GM08714 (cell line): ENCODE measurements around the gene LTBP1.

Experiments used
- H3K4me3 ChIP-seq: fragments of 200-500 bp; sonication (Bioruptor generic); 2 replicates; pipeline ENCODE4 v1.5.1; 2014; ENCODE audit warnings: mild to moderate bottlenecking, low read length, inconsistent platforms
- ZNF274 ChIP-seq: IDR thresholded peaks from 2 replicates; pipeline ENCODE4 v1.6.1; 2012; ENCODE audit warnings: mild to moderate bottlenecking, low read depth, low read length

LTBP1 gene

DNA sequence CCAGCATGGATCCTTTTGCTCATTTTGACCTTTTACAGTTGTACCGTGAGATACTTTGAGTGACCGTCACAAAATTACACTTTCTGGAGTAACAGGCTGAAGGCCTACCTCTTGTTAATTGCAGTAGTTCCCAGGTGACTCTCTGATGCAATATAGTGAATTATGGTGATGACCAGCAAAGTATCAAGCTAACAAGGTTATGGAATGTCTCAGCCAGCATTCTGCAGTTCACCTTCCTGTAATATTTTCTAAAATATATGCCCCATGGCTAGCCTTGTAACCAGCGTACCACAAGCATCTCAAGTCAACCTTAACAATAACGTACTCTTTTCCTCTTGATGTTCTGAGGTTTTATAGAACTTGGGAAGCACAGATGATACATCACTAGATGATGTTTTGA, 234.7 kb downstream of the LTBP1 start:
- no peak overlapping the region for H3K4me3 ChIP-seq
- no peak for TF ChIP-seq ZNF274

DNA sequence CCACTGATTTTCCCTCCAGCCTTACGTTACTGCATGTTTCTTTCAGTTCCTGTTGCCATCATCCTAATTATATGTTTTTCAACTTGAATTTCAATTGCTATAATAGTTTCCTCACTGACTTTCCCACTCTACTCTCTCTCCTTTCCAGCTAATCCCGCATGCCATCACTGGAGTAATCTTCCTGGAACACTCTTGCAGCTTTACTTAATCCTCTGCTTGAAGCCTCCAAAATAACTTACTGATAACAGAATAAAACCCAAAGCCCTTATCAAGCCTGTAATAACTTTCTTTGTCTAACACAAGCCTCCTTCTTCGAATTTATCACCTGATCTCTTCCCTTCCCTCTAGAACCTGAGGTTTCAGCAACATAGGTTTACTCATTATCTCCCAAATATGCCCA, 237.3 kb downstream of the LTBP1 start:
- TF ChIP-seq ZNF274: no peak
- no peak overlapping the region for H3K4me3 ChIP-seq

- no peak overlapping the region for H3K4me3 ChIP-seq
- TF ChIP-seq ZNF274: no peak
These were observed 240.2 kb downstream of the LTBP1 start for GRCh38 chr2:33186937-33187336.

DNA sequence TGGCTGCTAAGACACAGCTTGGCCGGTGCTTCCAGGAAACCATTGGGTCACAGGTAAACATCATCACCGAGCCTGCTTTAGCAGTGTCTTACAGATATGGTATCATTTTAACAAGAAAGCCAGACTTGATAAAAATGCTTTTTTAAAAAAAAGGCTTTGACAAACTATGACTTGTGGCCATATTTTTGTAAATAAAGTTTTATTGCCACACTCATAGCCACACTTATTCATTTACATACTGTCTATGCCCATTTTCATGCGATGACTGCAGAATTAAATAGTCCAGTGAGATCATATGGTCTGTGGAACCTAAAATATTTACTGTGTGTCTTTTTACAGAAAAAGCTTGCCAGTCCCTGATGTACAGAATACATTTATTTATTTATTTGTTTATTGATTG, 242.0 kb downstream of the LTBP1 start:
- H3K4me3 ChIP-seq: no peak overlapping the region
- TF ChIP-seq ZNF274: no peak

- TF ChIP-seq ZNF274: no peak
These were observed 243.7 kb downstream of the LTBP1 start for GRCh38 chr2:33190393-33190937.

DNA sequence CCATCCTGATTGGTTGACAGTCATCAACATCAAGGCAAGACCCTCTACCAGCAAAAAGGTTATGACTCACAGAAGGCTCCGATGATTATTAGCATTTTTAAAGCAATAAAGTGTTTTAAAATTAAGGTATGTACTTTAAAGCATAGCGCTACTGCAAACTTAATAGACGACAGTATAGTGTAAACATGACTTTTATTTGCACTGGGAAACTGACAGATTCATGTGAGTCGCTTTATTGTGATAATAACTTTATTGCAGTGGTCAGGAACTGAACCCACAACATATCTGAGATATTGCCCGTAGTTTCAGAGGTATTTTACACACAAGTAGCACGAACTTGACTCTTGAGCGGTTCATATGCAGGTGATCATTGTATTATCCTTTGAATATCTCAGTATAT, 249.1 kb downstream of the LTBP1 start:
- H3K4me3 ChIP-seq: no peak overlapping the region
- no peak for TF ChIP-seq ZNF274

More at GRCh38 chr2:33190393-33190937, 243.7 kb downstream of the LTBP1 start:
- no peak overlapping the region for H3K4me3 ChIP-seq

- TF ChIP-seq ZNF274: no peak
- H3K4me3 ChIP-seq: no peak overlapping the region
These were observed 249.9 kb downstream of the LTBP1 start for GRCh38 chr2:33196700-33197099.

DNA sequence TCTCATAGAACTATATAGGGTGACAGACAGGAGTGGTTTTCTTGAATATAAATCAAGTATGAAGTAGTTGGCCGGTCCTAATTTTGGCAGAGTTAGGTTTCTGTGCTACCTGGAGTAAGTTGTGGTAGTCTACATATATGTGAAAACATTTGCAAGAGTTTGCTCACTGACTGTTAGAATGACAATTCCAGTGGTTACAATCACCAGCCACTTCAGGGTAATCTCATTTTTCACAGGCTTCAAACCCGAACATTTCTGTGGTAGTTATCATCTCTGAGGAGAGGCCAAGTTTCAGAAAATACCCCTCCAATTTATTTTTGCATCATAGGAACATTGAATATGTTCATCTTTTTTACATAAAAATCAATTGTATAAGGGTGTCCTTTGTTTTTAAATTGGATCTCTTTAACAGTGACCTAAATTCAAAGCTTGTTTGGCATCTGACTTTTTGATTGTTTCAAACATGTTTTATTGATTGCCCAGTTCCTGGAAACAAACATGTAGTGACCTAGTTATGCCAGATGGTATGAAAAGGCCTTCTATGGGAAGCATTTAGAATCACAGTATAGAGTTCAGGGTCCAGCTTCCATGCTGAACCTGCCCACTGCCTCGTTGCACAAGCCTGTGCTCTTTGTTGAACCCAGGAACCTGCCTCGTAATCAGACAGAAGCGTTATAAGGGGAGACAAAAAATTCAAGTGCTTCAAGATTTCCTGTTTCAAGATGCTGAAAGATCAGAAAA, 250.6 kb downstream of the LTBP1 start:
- no peak for TF ChIP-seq ZNF274

GRCh38 chr2:33202641-33203522, 256.1 kb downstream of the LTBP1 start:
- H3K4me3 ChIP-seq: no peak overlapping the region
- TF ChIP-seq ZNF274: no peak

More for the DNA sequence above, 250.6 kb downstream of the LTBP1 start:
- H3K4me3 ChIP-seq: no peak overlapping the region

- no peak overlapping the region for H3K4me3 ChIP-seq
- no peak for TF ChIP-seq ZNF274
These were observed 258.2 kb downstream of the LTBP1 start for GRCh38 chr2:33204945-33205344.

DNA sequence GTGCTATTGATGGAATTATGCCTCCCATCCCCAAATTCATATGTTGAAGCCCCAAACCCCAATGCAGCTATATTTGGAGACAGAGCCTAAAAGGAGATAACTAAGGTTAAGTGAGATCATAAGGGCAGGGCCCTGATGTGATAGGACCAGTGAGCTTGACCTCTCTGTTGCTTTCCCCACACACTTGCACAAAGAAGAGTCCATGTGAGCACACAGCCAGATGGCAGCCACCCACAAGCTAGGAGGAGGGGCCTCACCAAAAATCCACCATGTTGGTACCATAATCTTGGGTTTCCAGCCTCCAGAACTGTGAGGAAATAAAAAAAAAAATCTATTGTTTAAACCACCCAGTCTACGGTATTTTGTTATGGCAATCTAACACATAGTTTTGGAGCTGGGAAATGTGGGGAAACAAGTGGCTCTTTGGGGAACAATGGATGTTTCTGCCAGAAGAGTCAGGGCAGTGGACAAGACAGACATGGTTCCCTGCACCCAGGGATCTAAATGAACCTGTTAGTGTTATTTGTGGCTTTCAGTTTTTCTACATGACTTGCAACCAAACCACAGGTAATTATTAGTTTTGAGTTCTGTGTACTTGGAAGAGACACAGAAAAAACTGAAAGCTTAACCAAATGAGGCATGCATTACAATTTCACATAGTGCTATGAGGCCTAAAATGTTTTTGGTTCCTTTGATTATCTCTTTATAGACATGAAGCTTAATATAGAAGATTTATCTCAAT, 259.1 kb downstream of the LTBP1 start:
- H3K4me3 ChIP-seq: peak overlapping the region; percentile 23; the same call in 1 of the 2 replicates

DNA sequence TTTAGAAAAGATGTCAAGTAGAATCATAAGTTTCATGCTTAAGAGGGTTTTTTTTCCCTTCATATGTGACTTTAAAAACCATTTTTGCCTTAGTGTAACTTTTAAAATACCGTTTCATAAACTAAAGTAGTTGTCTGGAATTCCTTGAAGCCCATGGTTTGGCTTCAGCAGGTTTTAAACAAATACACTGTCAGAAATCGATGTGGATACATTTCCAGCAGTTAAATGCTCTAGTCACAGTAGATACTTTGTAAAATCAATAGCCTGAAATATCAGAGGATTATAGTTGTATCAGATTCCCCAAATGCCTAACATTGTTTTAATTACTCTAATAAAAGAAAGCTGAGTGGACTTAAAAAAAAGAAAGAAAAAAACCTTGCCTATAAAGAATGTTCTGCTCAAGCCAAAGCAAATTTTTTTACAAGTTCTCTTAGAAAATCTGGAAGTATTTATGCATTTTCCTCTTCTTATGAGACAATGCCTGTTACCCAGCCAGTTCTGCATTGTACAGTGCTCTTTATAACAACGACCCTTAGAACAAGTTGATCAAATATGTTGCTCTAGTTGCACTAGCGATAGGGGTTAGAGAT, 260.5 kb downstream of the LTBP1 start:
- no peak for TF ChIP-seq ZNF274
- no peak overlapping the region for H3K4me3 ChIP-seq

More for the DNA sequence above, 259.1 kb downstream of the LTBP1 start:
- no peak for TF ChIP-seq ZNF274

GRCh38 chr2:33208400-33208799, 261.6 kb downstream of the LTBP1 start:
- no peak overlapping the region for H3K4me3 ChIP-seq

DNA sequence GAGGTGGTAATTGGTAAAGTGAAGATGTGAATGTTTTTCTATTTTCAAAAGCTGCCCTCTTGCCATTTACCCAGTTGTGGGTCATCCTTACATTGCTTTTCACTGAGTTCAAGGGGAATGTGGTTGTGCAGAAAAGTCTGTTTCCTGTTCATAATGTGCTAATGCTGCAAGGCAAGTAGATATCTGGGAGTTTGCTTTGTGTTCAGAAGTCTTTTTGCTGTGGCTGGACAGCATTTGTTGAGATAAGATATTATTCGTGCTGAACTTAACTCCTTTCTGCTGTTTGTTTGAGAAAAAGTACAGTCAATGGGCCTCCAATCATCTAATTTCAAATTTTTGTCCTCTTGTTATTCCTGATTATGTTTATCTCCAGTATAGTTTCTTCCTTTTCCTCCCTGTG, 263.2 kb downstream of the LTBP1 start:
- H3K4me3 ChIP-seq: no peak overlapping the region
- no peak for TF ChIP-seq ZNF274

More at GRCh38 chr2:33208400-33208799, 261.6 kb downstream of the LTBP1 start:
- no peak for TF ChIP-seq ZNF274

GRCh38 chr2:33210626-33211025, 263.9 kb downstream of the LTBP1 start:
- no peak for TF ChIP-seq ZNF274
- no peak overlapping the region for H3K4me3 ChIP-seq
